Liver (tissue), 9 donors: Measurements from ENCODE around the gene OTOP2. TPM values are rescaled to one million over a fixed set of nuclear protein-coding genes. Genes with fewer than 3 reads are reported as not detected.
A peak's percentile ranks its signal among the peaks of the same experiment; 100 is the strongest.

Experiments used
- DNase-seq: peaks from one replicate; pipeline ENCODE4 v3.0.0-alpha.2; 2017; ENCODE audit warnings: low spot score
- H3K27ac ChIP-seq, 2 donors: one replicate each; pipeline ENCODE4 v1.7.0; 2013; ENCODE audit warnings: inconsistent platforms in 2 of 2, low read length in 2 of 2, control low read depth in 1 of 2, low read depth in 1 of 2, mild to moderate bottlenecking in 1 of 2
- H3K27me3 ChIP-seq, 4 donors: one replicate each; pipeline versions ENCODE4 v1.6.1 to v1.7.0; 2013; ENCODE audit warnings: low read length in 3 of 4, inconsistent platforms in 1 of 4, mild to moderate bottlenecking in 1 of 4, moderate library complexity in 1 of 4; ENCODE audit not compliant: control insufficient read depth in 4 of 4, insufficient read depth in 4 of 4
- H3K36me3 ChIP-seq, 4 donors: one replicate each; pipeline versions ENCODE4 v1.6.1 to v1.7.0; 2013; ENCODE audit warnings: low read length in 3 of 4, mild to moderate bottlenecking in 3 of 4, low read depth in 1 of 4, moderate library complexity in 1 of 4; ENCODE audit not compliant: control insufficient read depth in 4 of 4, insufficient read depth in 3 of 4
- H3K4me1 ChIP-seq, 4 donors: one replicate each; pipeline versions ENCODE4 v1.6.1 to v1.7.0; 2013; ENCODE audit warnings: low read length in 3 of 4, mild to moderate bottlenecking in 3 of 4, moderate library complexity in 1 of 4; ENCODE audit not compliant: control insufficient read depth in 4 of 4, insufficient read depth in 4 of 4
- H3K4me3 ChIP-seq, 3 donors: one replicate each; pipeline versions ENCODE4 v1.6.1 to v1.7.0; 2013; ENCODE audit warnings: low read length in 3 of 3, control low read depth in 1 of 3, low read depth in 1 of 3, mild to moderate bottlenecking in 1 of 3
- H3K9ac ChIP-seq, 2 donors: one replicate each; pipeline ENCODE4 v1.7.0; 2013; ENCODE audit warnings: low read length in 2 of 2, mild to moderate bottlenecking in 2 of 2, moderate library complexity in 2 of 2, control low read depth in 1 of 2, low read depth in 1 of 2
- H3K9me3 ChIP-seq, 4 donors: one replicate each; pipeline versions ENCODE4 v1.6.1 to v1.7.0; 2013; ENCODE audit warnings: low read length in 3 of 4; ENCODE audit not compliant: control insufficient read depth in 4 of 4
- ATF3 ChIP-seq: IDR thresholded peaks from 2 replicates; pipeline ENCODE4 v1.6.1; 2016; ENCODE audit warnings: antibody characterized with exemption
- CTCF ChIP-seq: fragments of 150-350 bp; IDR thresholded peaks from 2 replicates; pipeline ENCODE4 v1.5.1; 2017; ENCODE audit warnings: improper control_type of control experiment, low read depth, low read length; ENCODE audit not compliant: missing input control
- GABPA ChIP-seq, 2 donors: IDR thresholded peaks in 1 of 2; conservative IDR thresholded peaks in 1 of 2; 2 replicates each; pipeline ENCODE4 v1.6.1; 2016; ENCODE audit warnings: antibody characterized with exemption in 2 of 2, mild to moderate bottlenecking in 1 of 2, moderate library complexity in 1 of 2
- HNF4G ChIP-seq: IDR thresholded peaks from 2 replicates; pipeline ENCODE4 v1.6.1; 2016; ENCODE audit warnings: antibody characterized with exemption
- JUND ChIP-seq, 2 donors: IDR thresholded peaks; 2 replicates each; pipeline ENCODE4 v1.6.1; 2016; ENCODE audit warnings: antibody characterized with exemption in 2 of 2
- MAX ChIP-seq: IDR thresholded peaks from 2 replicates; pipeline ENCODE4 v1.6.1; 2016; ENCODE audit warnings: antibody characterized with exemption
- NR2F2 ChIP-seq: IDR thresholded peaks from 2 replicates; pipeline ENCODE4 v1.6.1; 2016; ENCODE audit warnings: antibody characterized with exemption
- RAD21 ChIP-seq, 2 donors: IDR thresholded peaks; 2 replicates each; pipeline ENCODE4 v1.6.1; 2016; ENCODE audit warnings: antibody characterized with exemption in 2 of 2, mild to moderate bottlenecking in 2 of 2
- RXRA ChIP-seq, 2 donors: IDR thresholded peaks; 2 replicates each; pipeline ENCODE4 v1.6.1; 2017 to 2018; ENCODE audit warnings: antibody characterized with exemption in 2 of 2, mild to moderate bottlenecking in 1 of 2
- YY1 ChIP-seq: IDR thresholded peaks from 2 replicates; pipeline ENCODE4 v1.6.1; 2016; ENCODE audit warnings: antibody characterized with exemption, mild to moderate bottlenecking
- ZBTB33 ChIP-seq: IDR thresholded peaks from 2 replicates; pipeline ENCODE4 v1.6.1; 2016; ENCODE audit warnings: antibody characterized with exemption
- WGBS: extraction: QIAGEN DNeasy Blood & Tissue Kit; methylation state at CpG from one replicate; pipeline ENCODE4 v1.1.7; 2013; 5-methylcytosine and 5-hydroxymethylcytosine counted together
- polyA plus RNA-seq, 2 donors: library from polyadenylated mRNA; stranded (reverse) in 1 of 2; unstranded in 1 of 2; fragments of 200-250 nt in 1 of 2; fragments of >200 nt in 1 of 2; fragmentation: Nextera tagmentation in 1 of 2; extraction: Ambion mirVana in 1 of 2; gene quantifications; one replicate each; pipeline versions ENCODE4 v1.2.1 to v1.2.3, GENCODE V29; 2013 to 2015
- total RNA-seq, 2 donors: library from RNA; depleted of rRNA; stranded (reverse); fragments of >200 nt; gene quantifications; one replicate each; pipeline ENCODE4 v1.2.3, GENCODE V29; 2014
- donor health status: healthy.
- donor health status: healthy.
- donor health status: healthy.
- donor health status: healthy.
- donor health status: healthy.

OTOP2 gene
- total and polyA plus RNA-seq, 4 donors = not detected

- Histone ChIP-seq H3K27ac (no peak overlapping the region), H3K36me3 (no peaks in the 10 kb centered on the region), H3K9me3 (no peaks in the 10 kb centered on the region), H3K4me3 (peak overlapping the region in 2 of 3 donors; percentile 64 to 75), H3K27me3 (no peaks in the 10 kb centered on the region), H3K9ac (no peak overlapping the region), H3K4me1 (peaks cover 0 to 16% (median 10%) of the 10 kb centered on the region in 4 donors)
- WGBS = 33% methylated on average over 22 of the region's 22 CpGs
- TF ChIP-seq MAX = no peak
- no peak for TF ChIP-seq YY1
- no peak for TF ChIP-seq RXRA (IDR thresholded peaks at IDR 0.05)
- no peak for TF ChIP-seq NR2F2
- no peak for DNase-seq
Observed at GRCh38 chr17:74893936-74894671, 30.0 kb upstream of the OTOP2 start.

GRCh38 chr17:74898376-74898946 lies 25.6 kb upstream of the OTOP2 start:
- DNase-seq = no peak
- Histone ChIP-seq H3K27me3 (no peaks in the 10 kb centered on the region), H3K9ac (no peak overlapping the region), H3K4me1 (peaks cover 0 to 5% (median 1%) of the 10 kb centered on the region in 4 donors), H3K36me3 (no peaks in the 10 kb centered on the region), H3K9me3 (no peaks in the 10 kb centered on the region), H3K27ac (no peak overlapping the region), H3K4me3 (no peak overlapping the region)
- 89% methylated on average over 11 of the region's 11 CpGs for WGBS
- no peak for TF ChIP-seq ATF3
- no peak for TF ChIP-seq GABPA (IDR thresholded peaks at IDR 0.05 in 1 of 2, conservative IDR thresholded peaks at IDR 0.05 in 1 of 2)
- TF ChIP-seq YY1 = no peak
- TF ChIP-seq ZBTB33 = no peak

GRCh38 chr17:74900208-74900607 lies 23.9 kb upstream of the OTOP2 start:
- WGBS = 82% methylated on average over 8 of the region's 8 CpGs
- TF ChIP-seq ATF3 (no peak), JUND (IDR thresholded peaks at IDR 0.05) (no peak), CTCF (no peak), GABPA (IDR thresholded peaks at IDR 0.05 in 1 of 2, conservative IDR thresholded peaks at IDR 0.05 in 1 of 2) (no peak), ZBTB33 (no peak), RXRA (IDR thresholded peaks at IDR 0.05) (no peak), YY1 (no peak), RAD21 (IDR thresholded peaks at IDR 0.05) (no peak), HNF4G (no peak)
- Histone ChIP-seq H3K4me3 (no peak overlapping the region), H3K9ac (no peak overlapping the region), H3K27ac (no peak overlapping the region), H3K27me3 (peaks cover 0 to 3% (median under 1%) of the 10 kb centered on the region in 4 donors), H3K9me3 (no peaks in the 10 kb centered on the region), H3K4me1 (no peaks in the 10 kb centered on the region), H3K36me3 (no peaks in the 10 kb centered on the region)
- no peak for DNase-seq
